ENCODE measurements around the gene EIF4E.
"Not testable (repeated sequence)": the region's sequence is repeated elsewhere in the genome, so short reads cannot be mapped to it uniquely, and the experiment has no call there.

Gene EIF4E

DNA sequence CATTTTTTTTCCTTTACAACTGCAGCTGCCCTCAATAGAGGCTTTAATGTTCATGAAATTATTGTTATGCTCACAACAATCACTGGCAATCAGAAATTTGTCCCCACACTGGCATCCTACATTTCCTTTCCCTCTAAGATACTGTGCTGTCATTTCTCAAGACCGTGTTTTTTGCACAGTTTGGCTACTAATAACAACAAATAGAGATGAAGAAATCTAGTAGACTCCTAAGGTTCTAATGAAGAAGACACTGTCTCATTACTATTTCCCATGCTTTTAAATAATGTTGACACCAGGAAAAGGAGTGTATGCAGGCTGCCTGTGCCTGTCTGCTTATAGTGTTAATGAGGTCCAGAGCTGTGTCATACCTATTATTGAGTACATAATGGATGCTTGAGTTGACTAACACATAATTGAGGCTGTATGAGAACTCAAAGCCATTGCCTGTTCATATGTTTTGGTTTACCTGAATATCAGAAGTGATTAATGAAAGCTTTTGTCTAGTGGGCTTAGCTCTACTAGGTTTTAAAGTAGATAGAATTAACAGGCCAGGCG is 1.5 kb upstream of the EIF4E start:
- DNase-seq: no peak

- DNase-seq: peak in 1 of 2 experiments; percentile 63
Observed at GRCh38 chr4:98929341-98930267, 671 bp upstream of the EIF4E start.

DNA sequence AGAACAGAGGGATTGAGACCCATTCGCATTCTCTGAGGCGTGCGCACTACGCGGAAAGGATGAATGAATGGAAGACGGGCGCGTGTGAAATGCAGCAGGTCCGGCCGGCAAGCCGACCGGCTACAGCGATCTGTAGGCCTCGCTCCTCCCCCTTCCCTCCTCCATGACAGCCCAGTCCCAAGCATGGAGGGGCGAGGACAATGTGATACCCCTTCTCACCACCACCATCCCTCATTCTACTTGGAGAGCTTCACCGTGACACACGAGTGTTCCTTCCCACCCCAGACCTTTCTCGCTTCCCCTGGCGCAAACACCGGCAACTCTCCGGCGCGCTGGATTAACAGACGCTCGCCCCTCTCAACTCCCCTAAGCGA is 815 bp downstream of the EIF4E start:
- peak; percentile 65 to 83 for DNase-seq

GRCh38 chr4:98926257-98926656 is 2.7 kb downstream of the EIF4E start:
- not testable (repeated sequence) for DNase-seq

- no peak for DNase-seq
Observed at GRCh38 chr4:98921292-98921691, 7.6 kb downstream of the EIF4E start.

DNA sequence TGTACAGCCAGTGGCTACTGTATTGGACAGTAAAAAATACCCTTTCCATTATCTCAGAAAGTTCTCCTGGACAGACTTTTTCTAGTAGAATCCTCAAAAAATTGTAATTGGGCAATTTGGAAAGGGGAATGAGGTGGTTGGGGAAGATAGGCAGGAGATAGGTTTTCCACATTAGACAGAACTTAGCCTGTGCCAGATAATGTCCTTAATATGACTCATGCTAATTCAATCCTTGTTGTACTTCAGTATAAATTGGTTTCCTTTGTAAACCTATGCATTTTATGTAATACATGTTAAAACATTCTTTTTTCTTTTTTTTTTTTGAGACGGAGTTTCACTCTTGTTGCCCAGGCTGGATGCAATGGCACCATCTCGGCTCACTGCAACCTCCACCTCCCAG is 8.9 kb downstream of the EIF4E start:
- no peak for DNase-seq

DNA sequence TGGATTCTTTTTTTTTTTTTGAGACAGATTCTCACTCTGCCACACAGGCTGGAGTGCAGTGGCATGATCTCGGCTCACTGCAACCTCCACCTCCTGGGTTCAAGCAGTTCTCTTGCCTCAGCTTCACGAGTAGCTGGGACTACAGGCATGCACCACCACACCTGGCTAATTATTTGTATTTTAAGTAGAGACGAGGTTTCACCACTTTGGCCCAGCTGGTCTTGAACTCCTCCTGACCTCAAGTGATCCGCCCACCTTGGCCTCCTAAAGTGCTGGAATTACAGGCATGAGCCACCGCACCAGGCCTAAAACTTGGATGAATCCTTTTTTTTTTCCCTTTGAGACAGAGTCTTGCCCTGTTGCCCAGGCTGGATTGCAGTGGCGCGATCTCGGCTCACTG is 18.2 kb downstream of the EIF4E start:
- not testable (repeated sequence) for DNase-seq

DNA sequence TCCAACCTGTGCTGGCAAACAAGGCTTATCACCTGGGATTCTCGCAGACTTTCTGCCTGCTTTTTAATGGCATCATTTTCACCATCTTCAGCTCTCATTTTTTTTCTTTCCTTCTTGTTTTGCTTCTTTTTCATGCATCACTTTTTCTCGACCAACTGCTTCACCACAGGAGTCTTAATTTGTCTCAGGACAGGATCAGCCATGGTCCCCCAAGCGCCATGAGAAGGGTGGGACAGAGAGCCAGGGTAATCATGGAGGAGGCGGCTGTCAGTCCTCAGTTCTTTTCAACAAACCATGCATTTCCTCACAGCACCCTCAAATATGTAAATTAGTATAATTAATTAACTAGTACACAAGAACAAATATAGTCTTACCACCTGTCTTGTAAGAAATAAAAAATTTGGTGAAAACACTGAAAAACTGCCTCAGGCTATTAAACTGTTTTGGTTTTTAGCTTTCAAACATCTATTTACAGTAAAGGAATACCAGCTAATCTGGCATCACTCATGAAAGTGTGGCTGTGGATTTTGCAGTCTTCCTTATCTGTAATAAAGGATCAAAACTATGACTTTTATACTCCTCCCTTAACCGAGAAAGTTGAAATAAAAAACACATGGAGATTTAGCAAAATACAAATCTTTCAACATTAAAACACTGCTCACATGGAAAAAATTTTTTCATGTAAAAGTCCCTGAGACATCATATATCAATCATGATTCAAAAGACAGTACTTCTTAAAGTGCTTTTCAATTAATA is 19.1 kb downstream of the EIF4E start:
- DNase-seq: no peak

- no peak for DNase-seq
Observed at GRCh38 chr4:98908703-98909262, 20.1 kb downstream of the EIF4E start.

- no peak for DNase-seq
Observed at GRCh38 chr4:98908182-98908581, 20.8 kb downstream of the EIF4E start.

GRCh38 chr4:98905839-98906238 is 23.1 kb downstream of the EIF4E start:
- no peak for DNase-seq

DNA sequence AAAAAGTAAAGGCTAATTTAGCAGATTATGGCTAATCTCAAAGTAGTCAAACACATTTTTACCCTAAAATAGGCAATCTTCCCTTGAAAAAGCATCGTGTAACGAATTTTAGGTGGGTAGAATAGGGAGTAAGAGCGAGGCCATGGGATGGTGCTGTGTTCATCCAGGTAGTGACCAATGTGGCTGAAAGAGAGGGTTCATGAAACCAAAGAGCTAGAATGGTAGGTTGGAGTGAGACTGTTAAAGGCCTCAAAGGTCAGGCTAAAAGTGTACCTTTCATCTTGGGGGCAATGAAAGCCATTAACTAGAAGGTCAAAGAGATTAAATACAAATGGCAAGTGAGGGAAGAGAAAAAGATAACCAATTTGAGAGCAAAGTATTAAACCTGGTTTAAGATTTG is 23.6 kb downstream of the EIF4E start:
- DNase-seq: no peak

GRCh38 chr4:98903963-98904362 is 25.0 kb downstream of the EIF4E start:
- DNase-seq: no peak

GRCh38 chr4:98903561-98903960 is 25.4 kb downstream of the EIF4E start:
- no peak for DNase-seq

DNA sequence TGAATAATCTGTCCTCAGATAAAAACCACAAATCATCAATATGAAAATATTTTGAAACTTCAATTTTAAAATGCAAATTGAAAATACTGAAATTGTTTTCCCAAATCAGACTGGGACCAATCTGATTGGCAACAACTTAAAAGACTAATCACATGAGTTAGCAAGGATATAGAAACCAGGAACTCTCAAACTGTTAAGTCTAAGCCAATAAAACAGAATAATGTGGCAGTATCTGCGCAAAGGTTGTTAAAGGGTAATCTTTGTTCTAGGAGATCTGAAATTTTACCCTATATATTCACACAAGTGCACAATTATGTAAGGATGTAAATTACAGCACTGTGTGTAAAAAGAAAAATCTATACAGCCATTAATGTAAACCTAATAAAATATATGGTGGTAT is 29.7 kb downstream of the EIF4E start:
- no peak for DNase-seq

DNA sequence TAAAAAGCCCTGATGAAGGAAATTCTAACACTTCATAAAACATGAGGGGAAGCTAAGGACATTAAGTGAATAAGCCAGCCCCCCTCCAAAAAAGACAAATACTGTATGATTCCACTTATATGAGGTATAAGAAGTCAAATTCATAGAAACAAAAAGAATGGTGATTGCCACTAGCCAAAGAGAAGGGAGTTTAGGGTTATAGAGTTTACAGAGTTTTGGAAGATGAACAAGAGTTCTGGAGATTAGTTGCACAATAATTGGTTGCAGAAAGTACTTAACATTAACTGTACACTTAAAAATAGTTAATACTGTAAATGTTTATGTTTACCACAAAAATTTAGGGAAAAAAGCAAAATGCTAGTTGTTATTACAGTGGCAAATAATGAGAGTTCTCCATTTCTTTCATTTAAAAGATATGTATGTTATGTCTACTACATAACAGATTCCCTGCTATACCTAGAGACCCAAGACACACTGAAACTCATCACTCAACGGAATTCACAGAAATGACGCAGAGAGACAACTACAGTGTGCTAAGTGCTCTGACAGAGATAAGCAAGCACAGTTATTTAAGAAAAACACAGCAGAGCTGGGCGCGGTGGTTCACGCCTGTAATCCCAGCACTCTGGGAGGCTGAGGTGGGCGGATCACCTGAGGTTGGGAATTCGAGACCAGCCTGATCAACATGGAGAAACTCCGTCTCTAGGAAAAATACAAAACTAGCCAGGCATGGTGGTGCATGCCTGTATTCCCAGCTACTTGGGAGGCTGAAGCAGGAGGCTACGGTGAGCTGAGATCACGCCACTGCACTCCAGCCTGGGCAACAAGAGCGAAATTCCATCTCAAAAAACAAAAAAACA is 37.2 kb downstream of the EIF4E start:
- no peak for DNase-seq

DNA sequence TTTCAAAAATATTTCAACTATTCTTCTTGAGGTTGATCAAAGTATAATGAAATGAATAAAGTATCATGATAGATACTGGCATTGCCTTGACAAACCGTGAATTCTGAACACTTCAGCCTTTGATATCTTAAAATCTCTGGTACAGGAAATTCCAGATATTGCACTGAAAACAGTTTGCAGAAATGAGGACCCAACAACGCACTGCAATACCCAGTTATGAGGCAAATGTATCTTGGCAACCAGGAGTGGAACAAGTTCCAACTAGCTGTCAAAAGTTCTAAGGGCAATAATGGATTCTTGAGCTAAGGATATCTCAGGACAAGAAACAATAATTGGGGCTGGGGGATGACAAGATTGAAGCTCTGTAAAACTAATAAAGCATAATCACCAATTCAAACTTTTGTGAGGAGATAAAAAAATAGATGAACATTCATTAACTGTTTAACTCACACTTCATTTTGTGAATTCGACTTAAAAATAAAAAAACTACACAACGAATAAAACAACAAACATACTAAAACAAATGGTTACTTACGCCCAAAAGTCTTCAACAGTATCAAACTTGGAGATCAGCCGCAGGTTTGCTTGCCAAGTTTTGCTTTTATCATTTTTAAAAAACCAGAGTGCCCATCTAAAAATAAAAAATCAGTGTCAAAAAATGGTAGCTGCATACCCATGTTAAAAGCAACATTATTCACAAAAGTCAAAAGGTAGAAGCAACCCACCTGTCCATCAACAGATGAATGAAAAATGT is 38.1 kb downstream of the EIF4E start:
- DNase-seq: no peak

- DNase-seq: no peak
Observed at GRCh38 chr4:98887145-98887544, 41.8 kb downstream of the EIF4E start.

- not testable (repeated sequence) for DNase-seq
Observed at GRCh38 chr4:98886382-98886781, 42.6 kb downstream of the EIF4E start.

DNA sequence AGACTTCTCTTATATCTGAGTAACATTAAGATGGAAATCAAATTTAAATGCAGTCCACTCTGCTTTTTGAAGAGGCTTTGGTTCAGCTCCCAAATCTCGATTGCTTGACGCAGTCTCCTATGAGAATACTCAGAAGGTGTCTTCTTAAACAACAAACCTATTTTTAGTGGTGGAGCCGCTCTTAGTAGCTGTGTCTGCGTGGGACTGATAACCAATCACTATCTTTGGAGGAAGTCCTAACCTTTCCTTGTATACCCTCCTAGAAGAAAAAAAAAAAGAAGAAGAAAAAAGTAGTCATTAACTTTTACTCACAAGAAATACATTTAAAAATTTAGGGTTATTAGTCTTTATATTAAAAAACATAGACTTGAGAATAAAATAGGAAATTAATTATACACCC is 48.0 kb downstream of the EIF4E start:
- not testable (repeated sequence) for DNase-seq

DNA sequence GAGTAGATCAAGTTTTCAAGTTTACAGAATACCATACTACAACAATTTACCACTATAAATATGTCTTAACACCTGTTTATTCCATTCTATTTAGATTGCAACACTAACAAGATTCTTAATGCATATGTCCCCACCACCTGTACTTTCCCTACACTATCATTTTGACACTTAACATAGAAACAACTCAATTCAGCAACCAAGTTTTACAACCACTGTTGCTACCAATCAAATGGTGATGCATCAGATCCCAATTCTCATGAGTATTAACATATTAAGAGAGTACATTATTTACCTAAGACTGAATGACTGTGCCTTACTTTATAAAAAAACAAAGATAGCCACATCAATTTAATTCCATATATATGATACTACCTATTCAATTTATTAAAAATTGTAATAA is 49.4 kb downstream of the EIF4E start:
- no peak for DNase-seq

GRCh38 chr4:98873059-98873458 is 55.9 kb downstream of the EIF4E start:
- no peak for DNase-seq
